WERI-Rb-1 (cell line): ENCODE results near the gene SLC35A3.

ENCODE experiments used
- DNase-seq: peaks from one replicate; pipeline ENCODE4 v3.0.0-alpha.2; 2020
- H3K27ac ChIP-seq: fragments of 250-450 bp; sonication (Bioruptor Pico); 2 replicates; pipeline ENCODE4 v1.5.1; 2020; ENCODE audit warnings: mild to moderate bottlenecking, moderate library complexity
- H3K27me3 ChIP-seq: fragments of 250-450 bp; sonication (Bioruptor Pico); 2 replicates; pipeline ENCODE4 v1.5.1; 2021; ENCODE audit warnings: mild to moderate bottlenecking, low read depth, moderate library complexity; ENCODE audit not compliant: insufficient read depth, severe bottlenecking
- H3K36me3 ChIP-seq: fragments of 250-450 bp; sonication (Bioruptor Pico); 2 replicates; pipeline ENCODE4 v1.5.1; 2020; ENCODE audit warnings: mild to moderate bottlenecking, moderate library complexity
- H3K4me3 ChIP-seq: 2 replicates; pipeline ENCODE4 v1.5.1; 2011; ENCODE audit warnings: low read depth, mild to moderate bottlenecking, control low read depth, low read length
- H3K9me3 ChIP-seq: fragments of 250-450 bp; sonication (Bioruptor Pico); 2 replicates; pipeline ENCODE4 v1.5.1; 2021; ENCODE audit warnings: mild to moderate bottlenecking, moderate library complexity; ENCODE audit not compliant: severe bottlenecking
- TF ChIP-seq, protein P1 (sequence below): IDR thresholded peaks from 2 replicates; pipeline ENCODE4 v1.5.1; 2011; ENCODE audit warnings: low read depth, mild to moderate bottlenecking, control low read depth, inconsistent platforms, low read length

Gene SLC35A3

DNA sequence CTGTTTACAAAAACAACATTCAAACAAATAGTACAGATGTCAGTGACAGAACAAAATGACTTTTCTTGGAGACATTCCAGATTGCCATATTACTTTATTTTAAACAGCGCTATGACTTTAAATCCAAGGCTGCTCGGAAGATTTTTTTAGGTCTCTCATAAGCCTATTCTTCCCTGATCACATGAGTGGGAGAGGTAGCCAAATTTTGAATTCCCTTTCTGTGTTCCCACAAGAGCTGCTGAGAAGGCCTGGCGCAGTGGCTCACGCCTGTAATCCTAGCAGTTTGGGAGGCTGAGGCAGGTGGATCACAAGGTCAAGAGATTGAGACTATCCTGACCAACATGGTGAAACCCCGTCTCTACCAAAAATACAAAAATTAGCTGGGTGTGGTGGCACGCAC, 53.7 kb downstream of the SLC35A3 start:
- H3K36me3 ChIP-seq: no peaks in the 10 kb centered on the region; the same call in 1 of the 2 replicates
- no peak overlapping the region for H3K4me3 ChIP-seq
- no peaks in the 10 kb centered on the region for H3K9me3 ChIP-seq
- TF ChIP-seq, protein P1, sequence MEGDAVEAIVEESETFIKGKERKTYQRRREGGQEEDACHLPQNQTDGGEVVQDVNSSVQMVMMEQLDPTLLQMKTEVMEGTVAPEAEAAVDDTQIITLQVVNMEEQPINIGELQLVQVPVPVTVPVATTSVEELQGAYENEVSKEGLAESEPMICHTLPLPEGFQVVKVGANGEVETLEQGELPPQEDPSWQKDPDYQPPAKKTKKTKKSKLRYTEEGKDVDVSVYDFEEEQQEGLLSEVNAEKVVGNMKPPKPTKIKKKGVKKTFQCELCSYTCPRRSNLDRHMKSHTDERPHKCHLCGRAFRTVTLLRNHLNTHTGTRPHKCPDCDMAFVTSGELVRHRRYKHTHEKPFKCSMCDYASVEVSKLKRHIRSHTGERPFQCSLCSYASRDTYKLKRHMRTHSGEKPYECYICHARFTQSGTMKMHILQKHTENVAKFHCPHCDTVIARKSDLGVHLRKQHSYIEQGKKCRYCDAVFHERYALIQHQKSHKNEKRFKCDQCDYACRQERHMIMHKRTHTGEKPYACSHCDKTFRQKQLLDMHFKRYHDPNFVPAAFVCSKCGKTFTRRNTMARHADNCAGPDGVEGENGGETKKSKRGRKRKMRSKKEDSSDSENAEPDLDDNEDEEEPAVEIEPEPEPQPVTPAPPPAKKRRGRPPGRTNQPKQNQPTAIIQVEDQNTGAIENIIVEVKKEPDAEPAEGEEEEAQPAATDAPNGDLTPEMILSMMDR: no peak
- H3K27ac ChIP-seq: no peak overlapping the region
- no peak for DNase-seq
- H3K27me3 ChIP-seq: no peaks in the 10 kb centered on the region

GRCh38 chr1:100027212-100027611, 57.4 kb downstream of the SLC35A3 start:
- no peaks in the 10 kb centered on the region for H3K9me3 ChIP-seq
- DNase-seq: no peak

GRCh38 chr1:100028765-100029164, 59.0 kb downstream of the SLC35A3 start:
- Histone ChIP-seq H3K27ac (no peak overlapping the region), H3K36me3 (no peaks in the 10 kb centered on the region), H3K4me3 (no peak overlapping the region), H3K27me3 (no peaks in the 10 kb centered on the region), H3K9me3 (no peaks in the 10 kb centered on the region)
- DNase-seq: no peak
- TF ChIP-seq, protein P1: no peak

More at GRCh38 chr1:100027212-100027611, 57.4 kb downstream of the SLC35A3 start:
- H3K27ac ChIP-seq: no peak overlapping the region
- H3K27me3 ChIP-seq: no peaks in the 10 kb centered on the region
- H3K36me3 ChIP-seq: no peaks in the 10 kb centered on the region
- TF ChIP-seq, protein P1: no peak
- H3K4me3 ChIP-seq: no peak overlapping the region

- no peaks in the 10 kb centered on the region for H3K36me3 ChIP-seq
- no peaks in the 10 kb centered on the region for H3K27me3 ChIP-seq
- no peak overlapping the region for H3K4me3 ChIP-seq
- no peak overlapping the region for H3K27ac ChIP-seq
- TF ChIP-seq, protein P1: peak; percentile 32; the same call in 1 of the 2 replicates
- DNase-seq: no peak
- no peaks in the 10 kb centered on the region for H3K9me3 ChIP-seq
Measured at GRCh38 chr1:100034470-100034869, 64.7 kb downstream of the SLC35A3 start.

- no peak for DNase-seq
- TF ChIP-seq, protein P1: no peak
- Histone ChIP-seq H3K4me3 (no peak overlapping the region), H3K27ac (no peak overlapping the region), H3K27me3 (no peaks in the 10 kb centered on the region), H3K9me3 (no peaks in the 10 kb centered on the region), H3K36me3 (no peaks in the 10 kb centered on the region)
Measured at GRCh38 chr1:100035214-100035613, 65.4 kb downstream of the SLC35A3 start.
